Measurements from ENCODE around the gene NCR2. TPM values are rescaled to one million over a fixed set of nuclear protein-coding genes. Genes with fewer than 3 reads are reported as not detected.

The NCR2 gene
- polyA plus RNA-seq, 1 donor = 0.42 TPM

DNA sequence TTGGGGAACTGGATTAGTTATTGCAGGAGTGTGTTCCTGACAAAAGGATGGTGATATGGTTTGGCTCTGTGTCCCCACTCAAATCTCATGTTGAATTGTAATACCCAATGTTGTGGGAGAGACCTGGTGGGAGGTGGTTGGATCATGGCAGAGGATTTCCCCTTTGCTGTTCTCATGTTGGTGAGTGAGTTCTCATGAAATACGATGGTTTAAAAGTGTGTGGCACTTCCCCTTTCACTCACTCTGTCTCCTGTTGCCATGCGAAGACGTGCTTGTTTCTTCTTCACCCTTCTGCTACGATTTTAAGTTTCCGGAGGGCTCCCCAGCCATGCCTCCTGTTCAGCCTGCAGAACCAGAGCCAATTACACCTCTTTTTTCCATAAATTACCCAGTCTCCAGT, 32.8 kb upstream of the NCR2 start:
- Histone ChIP-seq H3K9me3 (ENCODE audit: control insufficient read depth, low read depth, low read length) (no peaks in the 10 kb centered on the region), H3K4me1 (ENCODE audit: control insufficient read depth, insufficient read depth, low read length) (no peaks in the 10 kb centered on the region), H3K36me3 (ENCODE audit: control insufficient read depth, insufficient read depth, low read length) (no peaks in the 10 kb centered on the region), H3K4me3 (ENCODE audit: low read length) (no peak overlapping the region), H3K27me3 (ENCODE audit: control insufficient read depth, insufficient read depth, low read length) (peaks cover 21% of the 10 kb centered on the region), H3K27ac (ENCODE audit: low read length) (no peak overlapping the region)
- WGBS (ENCODE audit: insufficient coverage, low lambda C conversion rate) = 100% methylated on average over 1 of the region's 5 CpGs
- no peak for DNase-seq

DNA sequence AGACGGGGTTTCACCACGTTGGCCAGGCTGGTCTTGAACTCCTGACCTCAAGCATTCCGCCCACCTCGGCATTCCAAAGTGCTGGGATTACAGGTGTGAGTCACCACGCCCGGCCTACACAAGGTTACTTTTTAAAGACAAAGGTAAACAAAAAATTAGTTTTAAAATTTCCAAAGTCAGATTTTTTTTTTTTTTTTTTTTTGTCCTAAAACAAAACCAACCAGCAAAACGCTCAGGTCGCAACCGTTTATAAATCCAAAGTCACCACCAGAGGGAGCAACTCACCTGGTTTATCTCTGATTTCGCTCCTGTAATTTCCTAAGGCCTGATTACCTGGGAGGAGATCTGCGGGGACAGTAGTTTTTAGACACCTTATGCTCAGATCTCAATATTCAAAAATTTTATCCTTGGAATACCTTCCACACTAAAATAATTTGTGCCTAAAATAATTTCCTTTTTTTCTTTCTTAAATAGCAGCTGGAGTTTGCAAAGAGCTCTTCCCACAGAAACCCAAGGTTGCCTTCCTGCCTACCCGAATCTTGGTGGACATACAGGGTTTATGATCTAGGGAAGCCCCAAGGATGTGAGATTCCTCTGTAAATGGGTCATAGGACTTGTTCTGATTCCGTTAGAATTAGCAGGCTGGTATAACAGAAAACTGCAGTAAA, 29.1 kb upstream of the NCR2 start:
- DNase-seq = peak; percentile 22 to 39
- Histone ChIP-seq H3K27me3 (ENCODE audit: control insufficient read depth, insufficient read depth, low read length) (peaks cover 36% of the 10 kb centered on the region), H3K27ac (ENCODE audit: low read length) (no peak overlapping the region), H3K36me3 (ENCODE audit: control insufficient read depth, insufficient read depth, low read length) (no peaks in the 10 kb centered on the region), H3K4me1 (ENCODE audit: control insufficient read depth, insufficient read depth, low read length) (no peaks in the 10 kb centered on the region), H3K4me3 (ENCODE audit: low read length) (no peak overlapping the region), H3K9me3 (ENCODE audit: control insufficient read depth, low read depth, low read length) (no peaks in the 10 kb centered on the region)
- 0% methylated on average over 2 of the region's 13 CpGs for WGBS (ENCODE audit: insufficient coverage, low lambda C conversion rate)

DNA sequence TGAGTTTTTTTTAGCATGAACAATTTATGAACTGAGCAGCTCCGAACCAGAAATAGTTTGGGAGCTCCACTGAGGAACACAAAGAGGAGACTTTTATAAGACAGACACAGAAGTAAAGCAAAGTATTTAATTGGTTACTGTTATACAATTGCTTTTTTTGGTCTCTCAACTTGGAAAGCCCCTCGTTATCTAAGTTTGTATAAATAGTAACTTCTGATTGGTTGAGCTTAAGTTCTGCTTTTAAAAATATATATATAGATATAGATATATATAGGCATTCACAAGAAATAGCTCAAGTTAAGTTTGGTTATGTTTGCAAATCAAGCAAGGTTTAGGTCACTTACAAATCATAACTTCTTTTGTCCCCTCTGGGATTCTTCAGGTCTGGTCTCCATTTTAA, 20.2 kb upstream of the NCR2 start:
- WGBS (ENCODE audit: insufficient coverage, low lambda C conversion rate) = no CpG with 5 or more reads among the region's 2 CpGs
- no peak overlapping the region for H3K4me3 ChIP-seq (ENCODE audit: low read length)
- no peaks in the 10 kb centered on the region for H3K36me3 ChIP-seq (ENCODE audit: control insufficient read depth, insufficient read depth, low read length)
- H3K27ac ChIP-seq (ENCODE audit: low read length) = no peak overlapping the region
- H3K27me3 ChIP-seq (ENCODE audit: control insufficient read depth, insufficient read depth, low read length) = peaks cover 45% of the 10 kb centered on the region
- H3K4me1 ChIP-seq (ENCODE audit: control insufficient read depth, insufficient read depth, low read length) = no peaks in the 10 kb centered on the region
- no peak for DNase-seq
- H3K9me3 ChIP-seq (ENCODE audit: control insufficient read depth, low read depth, low read length) = no peaks in the 10 kb centered on the region

DNA sequence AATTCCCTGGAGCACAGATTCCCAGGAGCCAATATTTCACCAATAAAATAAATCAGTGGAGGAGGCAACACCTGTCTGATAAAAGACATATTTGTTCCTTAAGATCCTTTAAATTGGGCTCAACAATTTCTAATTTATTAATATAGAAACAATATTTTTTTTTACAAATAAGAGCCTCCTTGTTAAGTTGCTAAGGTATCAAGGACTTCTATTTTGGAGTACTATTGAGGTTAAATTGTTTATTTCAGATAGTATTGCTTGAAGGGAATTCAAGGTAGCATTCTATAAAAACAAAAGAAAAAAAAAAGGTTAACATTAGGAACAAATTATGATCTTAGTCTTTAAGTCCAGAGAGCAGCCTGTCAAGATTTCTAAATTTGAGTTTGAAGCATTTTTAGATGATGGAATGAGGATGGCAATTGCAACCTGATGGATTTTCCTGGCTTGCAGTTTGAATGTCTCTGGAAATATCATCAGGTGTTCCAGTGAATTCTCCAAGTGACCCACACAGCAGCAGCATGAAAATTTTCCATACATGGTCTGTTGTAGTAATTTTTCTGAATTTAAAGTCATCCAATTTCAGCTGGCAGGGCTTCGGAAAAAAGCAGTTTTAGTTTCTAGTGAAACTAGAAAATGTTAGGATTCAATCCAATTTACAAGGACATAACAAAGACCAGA, 19.3 kb upstream of the NCR2 start:
- WGBS (ENCODE audit: insufficient coverage, low lambda C conversion rate) = no CpG with 5 or more reads among the region's 1 CpG
- H3K4me1 ChIP-seq (ENCODE audit: control insufficient read depth, insufficient read depth, low read length) = no peaks in the 10 kb centered on the region
- peaks cover 42% of the 10 kb centered on the region for H3K27me3 ChIP-seq (ENCODE audit: control insufficient read depth, insufficient read depth, low read length)
- H3K9me3 ChIP-seq (ENCODE audit: control insufficient read depth, low read depth, low read length) = no peaks in the 10 kb centered on the region
- H3K27ac ChIP-seq (ENCODE audit: low read length) = no peak overlapping the region
- no peak for DNase-seq
- H3K4me3 ChIP-seq (ENCODE audit: low read length) = no peak overlapping the region
- H3K36me3 ChIP-seq (ENCODE audit: control insufficient read depth, insufficient read depth, low read length) = no peaks in the 10 kb centered on the region

DNA sequence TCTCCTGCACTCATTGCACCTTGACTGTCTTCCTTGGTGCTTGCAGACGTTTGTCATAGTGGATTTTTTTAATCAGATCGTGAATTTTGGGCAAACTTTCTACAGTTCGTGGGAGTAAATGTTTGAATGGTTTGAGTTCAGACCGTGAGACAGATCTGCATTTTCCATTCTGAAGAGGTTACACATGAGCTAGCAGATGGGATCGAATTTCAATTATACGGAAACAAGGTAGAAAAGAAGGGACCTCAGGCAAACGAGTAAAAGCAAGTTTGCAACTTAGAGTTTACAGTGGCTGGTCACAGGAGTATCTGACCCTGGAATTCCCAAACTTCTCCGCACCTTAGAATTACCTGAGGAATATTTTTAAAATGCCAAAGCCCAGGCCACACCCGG, 17.2 kb upstream of the NCR2 start:
- Histone ChIP-seq H3K4me1 (ENCODE audit: control insufficient read depth, insufficient read depth, low read length) (no peaks in the 10 kb centered on the region), H3K27me3 (ENCODE audit: control insufficient read depth, insufficient read depth, low read length) (peaks cover 35% of the 10 kb centered on the region), H3K27ac (ENCODE audit: low read length) (no peak overlapping the region), H3K9me3 (ENCODE audit: control insufficient read depth, low read depth, low read length) (no peaks in the 10 kb centered on the region), H3K4me3 (ENCODE audit: low read length) (no peak overlapping the region), H3K36me3 (ENCODE audit: control insufficient read depth, insufficient read depth, low read length) (no peaks in the 10 kb centered on the region)
- DNase-seq = no peak
- WGBS (ENCODE audit: insufficient coverage, low lambda C conversion rate) = 27% methylated on average over 3 of the region's 9 CpGs

DNA sequence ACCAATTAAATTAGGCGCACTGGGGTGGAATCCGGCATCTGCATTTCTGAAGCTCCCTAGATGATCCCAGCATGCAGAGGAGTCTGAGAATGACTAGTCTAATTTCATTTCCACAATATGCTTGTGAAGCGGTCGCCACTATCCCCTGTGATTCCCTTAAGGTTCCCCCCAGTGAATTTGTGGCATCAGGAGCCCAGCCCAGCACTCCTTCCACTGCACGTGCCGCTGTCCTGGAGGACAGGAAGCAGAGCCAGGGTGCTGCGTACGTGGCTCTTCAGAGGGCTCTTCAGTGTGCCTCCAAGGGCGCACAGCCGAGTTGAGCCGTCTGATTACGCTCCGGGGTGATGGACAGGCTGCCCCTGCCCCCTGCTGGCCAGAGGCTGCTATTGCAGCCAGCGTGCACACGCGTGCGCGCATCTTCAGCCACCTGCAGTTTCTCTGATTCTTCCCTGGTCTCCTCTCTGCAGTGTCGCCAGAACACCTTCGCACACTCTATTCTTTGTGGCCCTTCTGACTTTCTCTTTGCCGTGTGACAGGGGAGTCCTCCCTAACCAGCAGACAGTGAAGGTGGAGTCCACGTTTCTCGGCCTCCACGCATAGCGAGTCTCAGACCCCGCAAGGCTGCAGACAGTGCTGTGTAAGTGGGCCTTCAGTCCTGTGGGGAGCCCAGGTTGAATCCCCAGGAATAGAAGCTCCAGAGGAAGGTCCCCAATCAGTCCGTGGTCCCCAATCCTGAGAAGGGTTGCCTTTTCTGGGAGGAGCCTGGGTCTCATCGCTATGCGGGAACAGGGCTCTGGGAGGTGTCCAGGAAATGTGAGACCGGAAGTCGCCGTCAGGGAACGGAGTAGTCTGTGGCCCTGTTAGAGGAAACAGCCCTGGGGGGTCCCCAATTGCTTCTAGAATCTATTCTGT, 16.5 kb upstream of the NCR2 start:
- Histone ChIP-seq H3K27me3 (ENCODE audit: control insufficient read depth, insufficient read depth, low read length) (peaks cover 29% of the 10 kb centered on the region), H3K4me1 (ENCODE audit: control insufficient read depth, insufficient read depth, low read length) (no peaks in the 10 kb centered on the region), H3K4me3 (ENCODE audit: low read length) (peak overlapping the region; percentile 6), H3K27ac (ENCODE audit: low read length) (no peak overlapping the region), H3K36me3 (ENCODE audit: control insufficient read depth, insufficient read depth, low read length) (no peaks in the 10 kb centered on the region), H3K9me3 (ENCODE audit: control insufficient read depth, low read depth, low read length) (no peaks in the 10 kb centered on the region)
- WGBS (ENCODE audit: insufficient coverage, low lambda C conversion rate) = no CpG with 5 or more reads among the region's 33 CpGs
- peak; percentile 78 to 80 for DNase-seq

DNA sequence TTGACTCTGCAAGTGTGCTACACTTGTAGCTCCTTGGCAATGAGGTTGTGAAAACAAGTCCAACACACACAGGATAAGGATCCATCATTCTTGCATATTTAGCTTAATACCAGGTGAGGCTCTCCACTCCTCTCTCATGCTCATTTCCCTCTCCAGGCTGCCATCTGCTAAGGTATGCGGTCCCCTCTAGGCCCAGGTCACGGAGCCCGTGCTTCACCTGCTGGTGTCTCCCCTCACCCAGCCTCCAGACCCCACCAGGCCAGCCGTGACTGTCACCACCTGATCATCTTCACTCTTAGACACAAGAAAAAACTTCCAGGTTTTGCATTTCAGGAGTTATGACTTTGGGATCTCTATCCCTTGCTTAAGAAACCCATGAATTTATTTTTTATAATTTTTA, 14.2 kb upstream of the NCR2 start:
- Histone ChIP-seq H3K27ac (ENCODE audit: low read length) (no peak overlapping the region), H3K4me3 (ENCODE audit: low read length) (no peak overlapping the region), H3K4me1 (ENCODE audit: control insufficient read depth, insufficient read depth, low read length) (no peaks in the 10 kb centered on the region), H3K36me3 (ENCODE audit: control insufficient read depth, insufficient read depth, low read length) (no peaks in the 10 kb centered on the region), H3K9me3 (ENCODE audit: control insufficient read depth, low read depth, low read length) (no peaks in the 10 kb centered on the region), H3K27me3 (ENCODE audit: control insufficient read depth, insufficient read depth, low read length) (peaks cover 30% of the 10 kb centered on the region)
- no peak for DNase-seq
- WGBS (ENCODE audit: insufficient coverage, low lambda C conversion rate) = 100% methylated on average over 1 of the region's 4 CpGs

DNA sequence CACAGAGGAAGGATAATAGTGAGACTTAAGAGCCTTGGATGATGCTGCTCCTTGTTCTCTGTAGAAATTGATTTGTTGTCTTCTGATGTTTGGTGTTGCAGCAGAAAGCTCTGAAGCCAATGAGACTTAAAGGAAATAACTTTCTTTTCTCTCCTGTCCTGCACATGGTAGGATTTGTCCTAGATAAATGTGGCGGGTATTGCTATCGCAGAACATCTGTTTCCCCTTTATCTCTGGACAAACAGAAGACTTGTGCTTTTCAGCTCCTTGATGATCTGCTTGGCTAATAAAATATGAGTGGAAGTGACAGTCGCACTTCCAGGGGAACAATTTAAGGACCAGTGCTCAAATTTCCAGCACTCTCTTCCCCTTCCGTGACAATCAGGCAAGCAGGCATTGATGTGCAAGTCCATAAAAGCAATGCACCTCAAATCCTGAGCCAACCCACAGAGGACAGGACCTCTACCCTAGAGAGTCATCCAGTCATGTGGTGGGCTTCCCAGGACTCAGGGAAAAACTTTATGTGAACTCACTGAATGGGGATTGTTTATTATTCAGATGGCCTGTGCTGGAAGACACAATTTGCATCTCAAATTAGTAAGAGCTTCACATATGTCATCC, 9.9 kb upstream of the NCR2 start:
- Histone ChIP-seq H3K4me1 (ENCODE audit: control insufficient read depth, insufficient read depth, low read length) (no peaks in the 10 kb centered on the region), H3K36me3 (ENCODE audit: control insufficient read depth, insufficient read depth, low read length) (no peaks in the 10 kb centered on the region), H3K27me3 (ENCODE audit: control insufficient read depth, insufficient read depth, low read length) (peaks cover 27% of the 10 kb centered on the region), H3K4me3 (ENCODE audit: low read length) (no peak overlapping the region), H3K9me3 (ENCODE audit: control insufficient read depth, low read depth, low read length) (no peaks in the 10 kb centered on the region), H3K27ac (ENCODE audit: low read length) (no peak overlapping the region)
- WGBS (ENCODE audit: insufficient coverage, low lambda C conversion rate) = no CpG with 5 or more reads among the region's 4 CpGs
- no peak for DNase-seq

DNA sequence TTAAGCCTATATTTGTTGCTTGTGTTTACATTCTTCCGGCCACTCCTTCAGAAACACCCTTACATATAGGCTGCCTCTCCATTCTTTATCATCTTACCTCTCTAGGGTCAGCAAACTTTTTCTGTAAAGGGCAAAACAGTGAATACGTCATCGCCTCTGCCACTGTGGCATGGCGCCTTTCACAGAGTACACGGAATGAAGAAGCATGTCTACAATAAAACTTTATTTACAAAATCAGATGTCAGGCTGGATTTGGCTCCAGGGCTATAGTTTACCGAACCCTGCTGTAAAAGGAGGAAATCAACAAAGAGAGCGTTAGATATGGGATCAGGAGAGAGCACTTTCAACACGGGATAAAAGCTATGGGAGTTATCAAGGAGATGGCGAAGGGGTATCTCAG, 9.3 kb upstream of the NCR2 start:
- peaks cover 27% of the 10 kb centered on the region for H3K27me3 ChIP-seq (ENCODE audit: control insufficient read depth, insufficient read depth, low read length)
- H3K36me3 ChIP-seq (ENCODE audit: control insufficient read depth, insufficient read depth, low read length) = no peaks in the 10 kb centered on the region
- no peak overlapping the region for H3K4me3 ChIP-seq (ENCODE audit: low read length)
- H3K4me1 ChIP-seq (ENCODE audit: control insufficient read depth, insufficient read depth, low read length) = no peaks in the 10 kb centered on the region
- no peak for DNase-seq
- H3K9me3 ChIP-seq (ENCODE audit: control insufficient read depth, low read depth, low read length) = no peaks in the 10 kb centered on the region
- WGBS (ENCODE audit: insufficient coverage, low lambda C conversion rate) = no CpG with 5 or more reads among the region's 9 CpGs
- no peak overlapping the region for H3K27ac ChIP-seq (ENCODE audit: low read length)

DNA sequence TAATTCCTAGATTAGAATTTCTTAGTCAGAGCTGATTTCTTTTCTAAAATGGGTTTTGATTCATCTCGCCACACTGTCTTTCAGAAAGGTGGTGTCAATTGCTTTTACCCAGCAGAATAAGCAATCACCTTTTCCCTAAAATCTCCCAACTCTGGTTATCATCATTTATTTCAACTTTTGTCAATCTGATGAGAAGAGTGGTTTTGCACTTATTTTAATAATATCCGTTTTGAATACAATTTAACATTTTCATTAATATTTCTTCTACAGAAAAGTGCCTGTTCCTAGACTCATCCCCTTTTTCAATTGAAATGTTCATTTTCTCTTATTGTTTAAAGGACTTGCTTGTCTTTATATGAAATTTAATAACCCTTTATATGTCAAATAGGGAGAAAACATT, 8.2 kb upstream of the NCR2 start:
- H3K4me3 ChIP-seq (ENCODE audit: low read length) = no peak overlapping the region
- 83% methylated on average over 2 of the region's 2 CpGs for WGBS (ENCODE audit: insufficient coverage, low lambda C conversion rate)
- no peaks in the 10 kb centered on the region for H3K36me3 ChIP-seq (ENCODE audit: control insufficient read depth, insufficient read depth, low read length)
- H3K4me1 ChIP-seq (ENCODE audit: control insufficient read depth, insufficient read depth, low read length) = no peaks in the 10 kb centered on the region
- H3K9me3 ChIP-seq (ENCODE audit: control insufficient read depth, low read depth, low read length) = no peaks in the 10 kb centered on the region
- no peak for DNase-seq
- peaks cover 31% of the 10 kb centered on the region for H3K27me3 ChIP-seq (ENCODE audit: control insufficient read depth, insufficient read depth, low read length)
- no peak overlapping the region for H3K27ac ChIP-seq (ENCODE audit: low read length)
